ENCODE data around the gene HMGCL.
A peak's percentile ranks its signal among the peaks of the same experiment; 100 is the strongest.

The HMGCL gene

GRCh38 chr1:23772854-23773242 lies 52.4 kb downstream of the HMGCL start:
- no peak for DNase-seq

- peak; percentile 30 for DNase-seq
Measured at GRCh38 chr1:23772049-23772853, 53.0 kb downstream of the HMGCL start.

GRCh38 chr1:23768733-23769132 lies 56.5 kb downstream of the HMGCL start:
- no peak for DNase-seq

GRCh38 chr1:23763041-23763577 lies 62.1 kb downstream of the HMGCL start:
- DNase-seq: no peak

- no peak for DNase-seq
Measured at GRCh38 chr1:23759277-23759676, 66.0 kb downstream of the HMGCL start.

GRCh38 chr1:23757812-23758211 lies 67.4 kb downstream of the HMGCL start:
- DNase-seq: no peak

GRCh38 chr1:23756676-23757075 lies 68.6 kb downstream of the HMGCL start:
- DNase-seq: no peak

GRCh38 chr1:23752909-23753308 lies 72.3 kb downstream of the HMGCL start:
- DNase-seq: no peak
